LNCAP (cell line): ENCODE measurements around the gene PRCP.
A peak's percentile ranks its signal among the peaks of the same experiment; 100 is the strongest.

ENCODE experiments used
- CTCF ChIP-seq: fragments of 450-650 bp; IDR thresholded peaks from 2 replicates; pipeline ENCODE4 v1.5.1; 2017; ENCODE audit warnings: mild to moderate bottlenecking

The PRCP gene

GRCh38 chr11:82936261-82936660 is 36.0 kb upstream of the PRCP start:
- TF ChIP-seq CTCF = no peak

GRCh38 chr11:82932564-82932963 is 32.3 kb upstream of the PRCP start:
- TF ChIP-seq CTCF = no peak

DNA sequence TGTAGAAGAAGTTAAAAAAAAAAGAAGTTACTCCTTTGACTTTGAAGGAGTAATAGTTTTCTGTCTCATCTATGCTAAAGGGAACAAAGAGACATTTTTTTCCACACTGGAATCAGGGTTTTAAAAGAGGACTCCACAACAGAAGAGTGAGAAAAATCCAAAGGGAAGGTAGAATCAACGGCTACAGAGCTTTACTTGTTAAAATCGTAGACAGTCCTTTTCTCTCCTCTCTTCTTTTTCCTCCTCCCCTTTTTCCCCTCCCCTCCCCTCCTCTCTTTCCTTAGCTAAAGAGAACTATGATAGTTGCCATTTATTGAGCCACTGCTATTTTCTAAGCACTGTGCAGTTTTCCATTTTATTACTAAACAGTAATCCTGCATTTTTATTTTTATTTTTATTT is 30.5 kb upstream of the PRCP start:
- TF ChIP-seq CTCF = no peak

GRCh38 chr11:82930229-82930628 is 30.0 kb upstream of the PRCP start:
- no peak for TF ChIP-seq CTCF

DNA sequence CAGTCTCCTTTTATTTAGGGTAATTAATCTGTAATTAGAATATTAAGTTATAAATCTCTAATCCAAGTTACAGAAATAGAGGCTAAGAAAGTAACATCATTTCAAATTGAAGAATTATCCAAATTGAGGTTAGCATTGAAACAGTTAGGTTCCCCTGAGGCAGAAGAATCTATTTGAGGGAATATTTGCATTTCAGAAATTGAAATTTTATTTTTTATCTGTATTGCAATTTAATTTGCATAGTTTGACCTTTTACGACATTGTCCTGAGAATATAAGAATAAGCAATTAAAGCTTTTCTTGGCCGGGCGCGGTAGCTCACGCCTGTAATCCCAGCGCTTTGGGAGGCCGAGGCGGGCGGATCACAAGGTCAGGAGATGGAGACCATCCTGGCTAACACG is 28.9 kb upstream of the PRCP start:
- no peak for TF ChIP-seq CTCF

DNA sequence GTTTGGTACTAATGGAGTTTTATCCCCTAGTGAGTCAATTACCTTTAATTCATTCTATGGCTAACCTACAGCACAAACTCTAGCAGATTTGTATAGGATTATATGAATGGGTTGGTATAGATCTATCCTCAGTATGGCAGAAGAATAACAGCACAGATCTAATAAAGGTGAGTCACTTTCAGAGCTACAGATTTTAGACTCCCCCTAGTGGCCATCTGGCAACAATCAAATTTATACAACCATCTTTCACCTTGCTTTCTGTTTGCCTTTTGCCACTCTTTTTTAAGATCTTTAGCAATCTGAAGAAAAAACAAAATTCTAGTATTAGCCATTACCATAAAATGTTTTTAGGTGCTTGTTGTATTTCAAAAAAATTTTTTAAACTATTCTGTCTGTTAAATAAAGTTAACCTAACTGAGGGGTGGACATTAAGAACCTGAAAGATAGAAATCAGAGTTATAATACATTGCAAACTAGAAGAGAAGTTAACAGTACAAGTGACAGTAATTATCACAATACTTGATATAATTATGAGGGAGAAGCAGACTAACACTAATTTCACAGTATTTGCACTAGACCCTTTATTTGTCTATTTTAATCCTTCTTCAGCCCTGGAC is 27.1 kb upstream of the PRCP start:
- TF ChIP-seq CTCF = peak; percentile 88

DNA sequence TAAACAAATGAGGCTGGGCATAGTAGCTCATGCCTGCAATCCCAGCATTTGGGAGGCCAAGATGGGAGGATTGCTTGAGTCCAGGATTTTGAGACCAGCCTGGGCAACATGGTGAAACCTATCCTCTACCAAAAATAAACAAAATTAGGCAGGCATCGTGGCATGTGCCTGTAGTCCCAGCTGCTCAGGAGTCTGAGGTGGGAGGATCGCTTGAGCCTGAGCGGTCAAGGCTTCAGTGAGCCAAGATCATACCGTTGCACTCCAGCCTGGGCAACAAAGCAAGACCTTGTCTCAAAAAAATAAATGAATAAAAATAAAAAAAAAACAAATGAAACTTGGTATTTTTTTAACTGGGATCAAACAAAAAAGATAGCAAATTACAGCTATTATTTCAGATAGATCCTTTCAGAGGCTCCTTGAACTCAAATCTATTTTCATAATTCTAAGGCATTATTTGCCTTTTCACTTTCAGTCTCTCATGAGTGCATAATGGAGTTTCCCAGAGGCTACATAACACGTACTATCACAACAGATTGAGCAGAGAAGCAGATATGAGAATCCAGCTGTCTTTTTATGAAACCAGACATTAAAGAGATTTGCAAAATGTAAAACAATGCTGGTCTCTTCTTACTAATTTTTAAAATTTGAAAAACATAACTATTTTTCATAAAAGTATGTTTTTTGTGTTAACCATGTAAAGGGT is 24.4 kb upstream of the PRCP start:
- TF ChIP-seq CTCF = no peak
